Measurements from ENCODE around the gene TNKS2. TPM values are rescaled to one million over a fixed set of nuclear protein-coding genes. Genes with fewer than 3 reads are reported as not detected.

TNKS2 gene
- total and polyA plus RNA-seq, 3 donors from 2014 or later, result 23.4 to 36.1 (median 31.3) TPM

DNA sequence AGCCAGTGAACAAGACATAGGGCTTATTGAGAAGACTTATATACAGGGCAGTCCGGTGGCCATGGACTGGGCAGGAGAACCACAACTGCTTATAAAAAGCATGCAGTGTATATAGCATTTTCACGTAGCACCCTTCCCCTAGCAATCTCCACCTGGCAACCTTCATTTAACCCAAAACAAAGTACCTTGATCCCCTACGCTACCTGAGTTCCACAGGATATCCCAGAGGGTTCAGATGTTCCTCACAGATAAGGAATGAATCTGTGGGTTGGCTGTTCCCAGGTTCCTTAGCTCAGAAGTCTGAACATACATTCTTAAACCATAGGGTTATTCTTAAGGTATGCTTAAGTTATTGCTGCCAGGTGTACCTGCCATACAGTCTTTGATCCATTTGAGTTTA lies 22.0 kb upstream of the TNKS2 start:
- no peaks in the 10 kb centered on the region for H3K27me3 ChIP-seq
- 88 to 99% methylated on average over 3 of the region's 3 CpGs for WGBS, 2 donors
- no peak overlapping the region for H3K4me3 ChIP-seq
- no peaks in the 10 kb centered on the region for H3K36me3 ChIP-seq (ENCODE audit: low read depth, missing control alignments)
- intact Hi-C loops (cut with DNase I; ENCODE audit: low total_unique reads), result no loop called here
- H3K4me1 ChIP-seq, result no peaks in the 10 kb centered on the region
- no peak overlapping the region for H3K27ac ChIP-seq
- TF ChIP-seq POLR2A (IDR thresholded peaks at IDR 0.05), result no peak
- TF ChIP-seq, protein P1, sequence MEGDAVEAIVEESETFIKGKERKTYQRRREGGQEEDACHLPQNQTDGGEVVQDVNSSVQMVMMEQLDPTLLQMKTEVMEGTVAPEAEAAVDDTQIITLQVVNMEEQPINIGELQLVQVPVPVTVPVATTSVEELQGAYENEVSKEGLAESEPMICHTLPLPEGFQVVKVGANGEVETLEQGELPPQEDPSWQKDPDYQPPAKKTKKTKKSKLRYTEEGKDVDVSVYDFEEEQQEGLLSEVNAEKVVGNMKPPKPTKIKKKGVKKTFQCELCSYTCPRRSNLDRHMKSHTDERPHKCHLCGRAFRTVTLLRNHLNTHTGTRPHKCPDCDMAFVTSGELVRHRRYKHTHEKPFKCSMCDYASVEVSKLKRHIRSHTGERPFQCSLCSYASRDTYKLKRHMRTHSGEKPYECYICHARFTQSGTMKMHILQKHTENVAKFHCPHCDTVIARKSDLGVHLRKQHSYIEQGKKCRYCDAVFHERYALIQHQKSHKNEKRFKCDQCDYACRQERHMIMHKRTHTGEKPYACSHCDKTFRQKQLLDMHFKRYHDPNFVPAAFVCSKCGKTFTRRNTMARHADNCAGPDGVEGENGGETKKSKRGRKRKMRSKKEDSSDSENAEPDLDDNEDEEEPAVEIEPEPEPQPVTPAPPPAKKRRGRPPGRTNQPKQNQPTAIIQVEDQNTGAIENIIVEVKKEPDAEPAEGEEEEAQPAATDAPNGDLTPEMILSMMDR (IDR thresholded peaks at IDR 0.05), result no peak
- no peak for DNase-seq
- H3K9me3 ChIP-seq, result no peaks in the 10 kb centered on the region

DNA sequence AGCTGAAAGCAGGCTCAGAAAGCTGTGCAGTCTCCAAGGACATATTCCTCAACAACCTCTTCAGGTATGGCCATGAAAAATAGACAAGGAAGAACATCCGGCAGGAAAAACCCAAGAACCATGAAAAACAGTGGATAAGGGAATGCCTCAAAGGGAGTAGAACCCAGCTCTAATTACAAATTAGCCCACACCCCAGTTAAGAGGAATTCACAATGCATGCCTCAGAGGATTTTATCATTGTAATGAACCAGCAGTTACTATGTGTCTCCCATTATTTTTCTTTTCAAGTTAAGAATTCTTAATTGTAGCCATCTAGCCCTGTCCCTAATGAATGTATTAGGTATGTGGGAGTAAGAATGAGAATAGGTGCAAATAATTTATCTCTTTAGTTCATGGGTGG lies 19.7 kb upstream of the TNKS2 start:
- Histone ChIP-seq H3K27ac (no peak overlapping the region), H3K9me3 (no peaks in the 10 kb centered on the region), H3K4me1 (no peaks in the 10 kb centered on the region), H3K4me3 (no peak overlapping the region), H3K27me3 (no peaks in the 10 kb centered on the region), H3K36me3 (ENCODE audit: low read depth, missing control alignments) (no peaks in the 10 kb centered on the region)
- WGBS, 2 donors, result 35 to 39% methylated on average over 1 of the region's 1 CpG
- intact Hi-C loops (cut with DNase I; ENCODE audit: low total_unique reads), result no loop called here
- TF ChIP-seq POLR2A (IDR thresholded peaks at IDR 0.05), result no peak
- TF ChIP-seq, protein P1 (IDR thresholded peaks at IDR 0.05), result no peak
- DNase-seq, result no peak

DNA sequence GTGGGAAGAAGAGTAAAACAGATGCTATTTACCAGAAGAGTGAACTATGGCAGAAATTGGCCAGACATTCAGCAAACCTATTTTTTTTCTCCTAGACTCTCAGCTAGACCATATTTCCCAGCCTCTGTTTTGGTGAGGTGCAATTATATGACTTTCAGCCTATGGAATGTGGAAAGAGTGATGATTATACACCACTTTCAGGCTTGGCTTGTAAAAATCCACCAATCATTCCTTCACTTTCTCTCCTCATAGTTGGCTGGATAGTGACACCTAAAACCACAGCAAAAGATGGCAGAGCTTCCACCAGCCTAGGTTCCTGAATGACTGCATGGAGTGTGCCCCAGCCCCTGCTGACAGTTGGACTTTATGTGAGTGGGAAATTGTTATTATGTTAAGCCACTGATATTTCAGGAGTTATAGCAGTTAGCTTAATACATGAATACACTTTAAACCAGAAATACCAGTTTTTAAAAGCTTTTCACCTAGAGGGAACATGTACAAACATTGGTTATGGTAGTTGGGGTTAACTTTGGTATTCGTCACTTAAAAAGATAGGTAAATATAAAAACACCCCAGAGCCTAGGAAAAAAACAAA lies 19.1 kb upstream of the TNKS2 start:
- no peak for DNase-seq
- no peak for TF ChIP-seq POLR2A (IDR thresholded peaks at IDR 0.05)
- TF ChIP-seq, protein P1 (IDR thresholded peaks at IDR 0.05), result no peak
- H3K4me3 ChIP-seq, result no peak overlapping the region
- H3K27me3 ChIP-seq, result no peaks in the 10 kb centered on the region
- no peaks in the 10 kb centered on the region for H3K36me3 ChIP-seq (ENCODE audit: low read depth, missing control alignments)
- intact Hi-C loops (cut with DNase I; ENCODE audit: low total_unique reads), result no loop called here
- 97 to 100% methylated on average over 1 of the region's 1 CpG for WGBS, 2 donors
- H3K4me1 ChIP-seq, result no peaks in the 10 kb centered on the region
- no peak overlapping the region for H3K27ac ChIP-seq
- H3K9me3 ChIP-seq, result no peaks in the 10 kb centered on the region

DNA sequence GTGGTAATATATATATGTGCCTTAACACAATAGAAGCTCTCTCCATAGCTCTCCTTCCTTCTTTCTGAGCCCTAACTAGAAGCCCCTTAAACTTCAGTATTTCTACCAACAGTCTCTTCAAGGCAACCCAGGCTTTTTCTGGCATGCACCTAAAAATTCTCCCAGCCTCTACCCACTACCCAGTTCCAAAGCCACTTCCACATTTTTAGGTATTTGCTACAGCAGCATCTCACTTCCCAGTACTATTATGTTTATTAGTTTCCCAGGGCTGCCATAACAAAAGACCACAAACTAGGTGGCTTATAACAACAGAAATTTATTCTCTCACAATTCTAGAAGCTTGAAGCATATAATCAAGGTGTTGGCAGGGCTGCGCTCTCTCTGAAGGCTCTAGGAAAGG lies 15.7 kb upstream of the TNKS2 start:
- TF ChIP-seq, protein P1 (IDR thresholded peaks at IDR 0.05), result no peak
- TF ChIP-seq POLR2A (IDR thresholded peaks at IDR 0.05), result no peak
- no peaks in the 10 kb centered on the region for H3K4me1 ChIP-seq
- 94 to 100% methylated on average over 1 of the region's 1 CpG for WGBS, 2 donors
- intact Hi-C loops (cut with DNase I; ENCODE audit: low total_unique reads), result no loop called here
- no peak overlapping the region for H3K27ac ChIP-seq
- no peaks in the 10 kb centered on the region for H3K36me3 ChIP-seq (ENCODE audit: low read depth, missing control alignments)
- no peaks in the 10 kb centered on the region for H3K27me3 ChIP-seq
- H3K9me3 ChIP-seq, result no peaks in the 10 kb centered on the region
- no peak overlapping the region for H3K4me3 ChIP-seq
- DNase-seq, result no peak

DNA sequence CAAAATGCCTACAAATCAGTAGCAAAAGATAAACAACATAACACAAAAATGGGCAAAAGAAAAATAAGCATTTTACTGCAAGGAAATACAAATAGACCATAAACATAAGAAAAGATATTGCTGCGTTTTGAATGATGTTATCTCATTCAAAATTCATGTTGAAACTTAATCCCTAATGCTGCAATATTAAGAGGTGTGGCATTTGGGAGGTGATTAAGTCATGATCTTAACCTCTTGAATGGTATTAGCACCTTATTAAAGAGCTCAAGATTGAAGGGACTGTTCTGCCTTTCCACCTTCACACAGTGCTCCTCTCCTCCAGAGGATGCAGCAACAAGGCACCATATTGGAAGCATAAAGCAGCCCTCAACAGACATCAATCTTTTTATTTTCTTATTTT lies 12.4 kb upstream of the TNKS2 start:
- no peaks in the 10 kb centered on the region for H3K27me3 ChIP-seq
- H3K4me1 ChIP-seq, result no peaks in the 10 kb centered on the region
- H3K4me3 ChIP-seq, result no peak overlapping the region
- H3K27ac ChIP-seq, result no peak overlapping the region
- no peaks in the 10 kb centered on the region for H3K36me3 ChIP-seq (ENCODE audit: low read depth, missing control alignments)
- no peak for DNase-seq
- TF ChIP-seq POLR2A (IDR thresholded peaks at IDR 0.05), result no peak
- TF ChIP-seq, protein P1 (IDR thresholded peaks at IDR 0.05), result no peak
- intact Hi-C loops (cut with DNase I; ENCODE audit: low total_unique reads), result no loop called here
- H3K9me3 ChIP-seq, result no peaks in the 10 kb centered on the region
- 80 to 81% methylated on average over 1 of the region's 1 CpG for WGBS, 2 donors
